HG03139 (cell line): ENCODE measurements around the gene CUX1.
"Not testable (repeated sequence)": the region's sequence is repeated elsewhere in the genome, so short reads cannot be mapped to it uniquely, and the experiment has no call there.

Source experiments
- ATAC-seq: cut with Tn5 transposase; IDR thresholded peaks from one replicate; pipeline ENCODE4 v1.9.1; 2021; ENCODE audit not compliant: unreplicated experiment

The CUX1 gene

DNA sequence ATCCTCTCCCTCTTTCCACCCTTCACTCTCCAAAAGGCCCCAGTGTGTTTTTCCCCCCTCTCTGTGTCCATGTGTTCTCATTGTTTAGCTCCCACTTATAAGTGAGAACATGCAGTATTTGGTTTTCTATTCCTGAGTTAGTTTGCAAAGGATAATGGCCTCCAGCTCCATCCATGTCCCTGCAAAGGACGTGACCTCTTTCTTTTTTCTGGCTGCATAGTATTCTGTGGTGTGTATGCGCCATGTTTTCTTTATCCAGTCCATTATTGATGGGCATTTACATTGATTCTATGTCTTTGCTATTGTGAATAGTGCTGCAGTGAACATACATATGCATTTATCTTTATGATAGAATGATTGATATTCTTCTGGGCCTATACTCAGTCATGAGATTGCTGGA, 31.9 kb downstream of the CUX1 start:
- ATAC-seq, result not testable (repeated sequence)

DNA sequence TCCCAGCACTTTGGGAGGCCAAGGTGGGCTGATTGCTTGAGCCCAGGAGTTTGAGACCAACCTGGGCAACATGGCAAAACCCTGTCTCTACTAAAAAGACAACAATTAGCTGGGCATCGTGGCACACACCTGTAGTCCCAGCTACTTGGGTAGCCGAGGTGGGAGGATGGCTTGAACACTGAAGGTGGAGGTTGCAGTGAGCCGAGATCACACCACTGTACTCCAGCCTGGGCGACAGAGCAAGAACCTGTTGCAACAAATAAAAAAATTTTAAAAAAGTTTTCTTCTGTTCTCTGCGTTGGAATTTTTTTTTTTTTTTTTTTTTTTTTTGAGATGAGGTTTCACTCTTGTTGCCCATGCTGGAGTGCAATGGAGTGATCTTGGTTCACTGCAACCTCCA, 34.9 kb downstream of the CUX1 start:
- ATAC-seq, result not testable (repeated sequence)

DNA sequence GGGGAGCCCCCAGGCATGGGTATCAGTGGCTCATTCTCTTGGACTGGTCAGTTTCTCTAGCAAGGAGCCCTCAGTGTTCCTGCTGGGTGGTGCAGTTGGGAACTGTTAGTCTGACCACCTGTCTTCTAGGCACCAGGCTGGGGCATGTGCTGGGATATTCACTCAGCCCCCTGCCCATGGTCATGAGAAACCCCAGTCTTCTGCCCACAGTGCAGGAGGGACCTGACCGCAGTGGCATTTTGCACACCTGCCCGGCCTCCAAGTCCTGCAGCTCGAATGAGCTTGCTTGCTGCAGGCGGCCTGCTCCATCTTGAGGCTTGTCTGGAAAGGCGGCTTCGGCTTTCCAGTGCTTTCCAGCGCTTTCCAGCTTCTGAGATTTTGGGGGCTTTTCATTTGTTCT, 36.3 kb downstream of the CUX1 start:
- ATAC-seq, result no peak

DNA sequence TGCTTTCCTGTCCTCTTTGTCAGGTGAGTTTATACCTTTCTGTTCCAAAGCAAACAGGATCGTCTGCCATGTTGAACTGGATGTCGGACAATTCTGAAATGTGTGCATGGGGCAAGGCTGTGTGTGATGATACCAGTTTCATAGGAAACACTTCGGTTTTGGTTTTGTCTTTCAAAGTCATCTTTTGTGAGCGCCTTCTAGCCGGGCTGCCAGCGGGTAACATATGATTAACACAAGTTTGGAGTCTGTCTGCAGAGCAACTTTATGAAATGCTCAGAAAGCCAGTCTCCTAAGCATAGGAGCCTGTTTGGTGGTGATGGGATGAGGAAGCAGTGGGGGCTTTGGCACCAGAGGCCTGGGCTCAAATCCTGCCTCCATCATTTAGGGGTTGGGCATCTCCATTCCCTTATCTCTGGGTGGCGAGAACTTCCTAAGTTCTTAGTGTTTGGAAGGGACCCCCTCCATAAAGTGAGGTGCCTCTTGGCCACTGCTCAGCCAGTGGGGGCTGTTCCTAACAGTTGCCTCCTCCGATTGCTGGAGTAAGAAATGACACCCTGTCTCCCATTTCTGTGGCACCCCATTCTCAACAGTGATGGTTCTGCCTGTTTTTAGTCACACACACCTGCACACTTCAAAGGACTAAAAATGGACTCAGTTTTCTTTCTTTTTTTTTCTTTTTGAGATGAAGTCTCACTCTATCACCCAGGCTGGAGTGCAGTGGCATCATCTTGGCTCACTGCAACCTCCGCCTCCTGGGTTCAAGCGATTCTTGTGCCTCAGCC, 36.8 kb downstream of the CUX1 start:
- ATAC-seq, result no peak

DNA sequence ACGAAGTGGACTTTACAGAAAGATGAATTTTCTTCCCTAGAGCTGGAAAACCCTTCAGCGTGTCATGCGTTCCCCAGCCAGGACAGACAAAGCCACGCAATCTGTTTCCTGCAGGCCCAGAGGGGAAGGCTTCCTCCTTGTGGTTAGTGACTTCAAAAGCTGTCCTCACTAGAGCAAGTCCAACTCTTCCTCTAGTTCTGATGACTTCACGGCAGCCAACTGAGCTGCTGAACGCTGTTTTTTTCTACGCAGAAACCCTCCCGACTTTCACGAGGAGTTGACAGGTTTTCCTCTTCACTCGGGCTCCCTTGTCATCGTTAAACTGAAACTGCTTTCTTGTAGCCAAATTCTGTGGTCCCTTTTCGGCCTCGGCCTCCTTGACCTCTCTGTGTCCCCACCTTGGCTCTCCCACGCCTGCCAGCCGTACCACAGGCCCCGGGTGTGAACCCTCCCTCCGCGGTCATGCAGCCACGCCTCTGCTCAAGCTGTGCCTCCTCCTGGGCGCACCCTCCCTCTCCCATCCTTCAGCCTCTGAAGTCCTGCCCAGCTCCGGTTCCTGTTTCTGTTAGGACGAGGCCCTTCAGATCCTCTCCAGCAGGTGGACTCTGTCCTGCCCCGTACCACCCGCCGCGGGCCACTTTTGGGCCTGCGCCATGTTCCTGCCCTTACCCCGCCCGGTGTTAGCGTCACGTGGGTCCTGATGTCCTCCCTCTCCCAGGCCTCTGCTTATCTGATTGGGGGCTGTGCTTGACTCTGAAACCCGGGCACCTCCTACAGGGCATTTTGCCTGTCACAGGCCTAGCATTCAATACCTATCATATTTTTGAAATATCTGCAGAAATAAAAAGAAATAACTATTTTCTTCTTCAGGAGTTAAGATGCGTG, 39.3 kb downstream of the CUX1 start:
- ATAC-seq, result peak; percentile 85

DNA sequence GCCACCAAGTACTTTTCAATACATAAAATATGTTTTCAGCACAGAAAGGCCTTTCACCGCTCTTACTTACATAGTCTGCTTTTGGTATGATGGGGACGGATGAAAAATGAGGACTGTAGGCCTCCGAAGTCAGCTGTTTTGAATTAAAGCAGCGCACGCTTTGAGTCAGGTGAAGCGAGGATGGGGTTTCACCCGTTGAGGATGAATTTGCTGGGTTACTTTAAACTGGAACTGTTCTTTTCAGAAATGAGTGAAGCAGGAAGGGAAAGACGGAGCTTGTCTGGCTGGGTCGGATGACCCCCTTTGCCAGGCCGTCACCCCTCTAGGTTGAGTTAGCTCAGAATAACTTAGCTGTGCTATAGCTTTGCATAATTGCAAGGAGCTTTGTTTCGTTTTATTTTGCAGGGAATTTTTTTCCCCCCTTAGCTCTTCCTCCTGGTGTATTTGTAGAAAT, 40.0 kb downstream of the CUX1 start:
- ATAC-seq, result no peak

DNA sequence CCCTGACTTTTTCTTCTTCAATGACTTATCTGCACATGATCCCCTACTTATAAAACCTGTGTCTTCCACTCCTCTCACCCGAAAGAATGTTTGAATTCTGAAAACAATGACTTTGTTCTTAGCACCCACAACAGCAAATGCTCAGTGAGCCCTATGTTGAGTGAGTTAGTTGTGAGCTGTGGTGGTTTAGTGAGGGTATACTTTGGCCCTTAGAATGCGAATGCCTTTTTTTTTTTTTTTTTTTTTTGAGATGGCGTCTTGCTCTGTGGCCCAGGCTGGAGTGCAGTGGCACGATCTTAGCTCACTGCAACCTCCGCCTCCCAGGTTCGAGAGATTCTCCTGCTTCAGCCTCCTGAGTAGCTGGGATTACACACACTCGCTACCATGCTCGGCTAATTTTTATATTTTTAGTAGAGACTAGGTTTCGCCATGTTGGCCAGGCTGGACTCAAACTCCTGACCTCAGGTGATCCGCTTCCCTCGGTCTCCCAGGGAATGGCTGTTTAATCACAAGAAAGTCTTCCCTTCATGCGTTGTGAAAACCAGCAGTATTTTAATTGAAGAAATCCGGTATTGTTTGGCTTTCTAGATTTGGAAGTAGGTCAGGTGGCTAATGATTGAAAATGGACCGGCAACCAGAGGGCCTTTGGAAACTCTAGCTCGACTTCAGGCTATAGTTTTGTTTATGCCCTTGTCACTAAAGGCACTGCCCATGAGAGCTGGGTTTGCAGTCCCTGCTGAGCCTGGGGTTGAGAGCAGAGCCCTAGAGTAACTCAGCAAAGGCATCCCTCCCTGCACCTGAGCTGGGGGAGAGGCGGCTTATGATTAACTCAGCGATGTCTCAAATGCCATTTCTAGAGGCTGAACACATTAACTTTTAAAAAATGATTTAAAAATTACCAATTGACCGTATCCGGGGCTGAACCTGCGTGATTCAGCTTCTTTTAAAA, 41.3 kb downstream of the CUX1 start:
- ATAC-seq, result no peak

DNA sequence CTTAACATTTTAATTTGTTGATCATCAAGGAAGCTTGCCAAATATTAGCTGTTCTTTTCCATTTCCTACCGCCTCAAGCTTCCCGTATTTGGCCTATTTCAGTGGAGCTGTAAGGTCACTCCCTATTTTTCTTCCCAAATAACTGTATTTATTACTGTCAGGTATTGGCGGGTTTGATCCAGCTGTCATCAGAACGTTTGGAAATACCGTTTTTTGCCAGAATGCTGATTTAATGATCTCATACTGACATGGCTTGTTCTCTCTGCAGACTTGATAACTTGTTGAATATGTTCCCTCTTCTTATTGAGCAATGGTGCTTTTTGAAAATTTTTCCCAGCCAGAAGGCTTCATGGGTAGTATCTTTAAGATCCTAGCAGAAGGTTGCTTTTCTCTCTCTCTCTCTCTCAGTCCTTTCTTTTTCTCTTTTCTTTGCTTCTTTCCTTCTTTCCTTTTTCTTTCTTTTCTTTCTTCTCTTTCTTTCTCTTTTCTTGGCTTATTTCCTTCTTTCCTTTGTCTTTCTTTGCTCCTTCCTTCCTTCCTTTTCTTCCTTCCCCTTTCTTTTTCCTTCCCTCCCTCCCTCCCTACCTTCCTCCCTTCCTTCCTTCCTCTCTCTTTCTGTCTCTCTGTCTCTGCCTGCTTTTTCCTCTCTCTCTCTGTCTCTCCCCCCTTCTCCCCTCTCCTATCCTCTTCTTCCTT, 42.1 kb downstream of the CUX1 start:
- no peak for ATAC-seq

DNA sequence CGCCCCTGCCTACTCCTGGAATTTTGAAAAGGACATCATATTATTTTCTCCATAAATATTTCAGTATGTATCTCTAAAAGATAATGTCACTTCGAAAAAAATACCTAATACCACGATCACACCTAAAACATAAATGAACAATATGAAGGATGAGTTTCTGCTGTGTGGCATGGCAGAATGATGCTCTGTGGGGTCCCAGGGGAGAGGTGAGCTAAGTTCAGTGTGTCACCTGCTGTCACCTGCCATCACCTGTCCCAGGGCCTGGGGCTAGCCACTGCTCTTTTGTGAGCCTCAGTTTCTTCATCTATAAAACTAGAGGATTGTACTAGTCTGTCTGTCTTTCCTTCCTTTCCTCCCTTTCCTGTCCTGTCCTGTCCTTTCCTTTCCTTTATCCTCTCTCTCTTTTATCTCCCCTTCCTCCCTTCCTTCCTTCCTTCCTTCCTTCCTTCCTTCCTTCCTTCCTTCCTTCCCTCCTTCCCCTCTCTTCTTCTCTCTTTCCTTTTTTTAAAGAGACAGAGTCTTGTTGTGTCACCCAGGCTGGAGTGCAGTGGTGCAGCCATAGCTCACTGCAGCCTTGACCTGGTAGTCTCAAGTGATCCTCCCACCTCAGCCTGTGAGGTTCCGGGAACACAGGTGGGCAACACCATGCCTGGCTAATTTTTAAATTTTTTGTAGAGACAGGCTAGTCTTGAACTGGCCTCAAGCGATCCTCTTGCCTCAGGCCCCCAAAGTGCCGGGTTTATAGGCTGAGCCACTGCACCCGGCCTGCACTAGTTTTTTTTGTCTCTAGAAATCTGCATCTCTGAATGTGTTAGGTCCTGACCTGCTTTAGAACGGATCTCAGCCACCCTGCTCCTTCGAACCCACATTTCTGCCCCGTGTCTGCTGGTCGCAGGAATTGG, 43.1 kb downstream of the CUX1 start:
- ATAC-seq, result no peak

DNA sequence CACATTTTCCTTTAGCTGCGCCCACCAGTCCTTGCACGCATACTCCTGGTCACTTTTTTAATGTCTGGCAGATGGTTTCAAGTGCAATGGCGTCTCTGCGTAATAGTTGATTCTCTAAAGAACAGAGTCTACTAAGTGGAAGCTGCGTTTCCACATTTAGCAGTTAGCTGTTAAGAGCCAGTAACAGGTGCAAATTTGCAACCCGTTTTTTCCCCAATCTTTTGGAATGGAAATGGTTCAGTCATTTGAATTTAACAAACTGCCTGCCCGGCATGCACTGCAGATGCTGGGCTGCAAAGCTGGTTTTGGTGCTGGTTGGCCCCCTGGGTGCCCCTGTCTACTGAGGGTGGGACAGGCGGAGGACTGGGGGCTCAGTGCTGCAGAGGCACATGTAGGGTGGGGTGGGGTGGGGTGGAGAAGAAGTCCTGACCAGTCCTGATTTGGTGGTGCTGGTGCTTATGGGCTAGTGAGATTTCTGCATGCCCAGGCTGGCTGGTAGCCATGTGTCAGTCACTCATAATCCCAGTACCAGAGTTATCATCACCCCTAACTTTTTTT, 43.9 kb downstream of the CUX1 start:
- ATAC-seq, result no peak

DNA sequence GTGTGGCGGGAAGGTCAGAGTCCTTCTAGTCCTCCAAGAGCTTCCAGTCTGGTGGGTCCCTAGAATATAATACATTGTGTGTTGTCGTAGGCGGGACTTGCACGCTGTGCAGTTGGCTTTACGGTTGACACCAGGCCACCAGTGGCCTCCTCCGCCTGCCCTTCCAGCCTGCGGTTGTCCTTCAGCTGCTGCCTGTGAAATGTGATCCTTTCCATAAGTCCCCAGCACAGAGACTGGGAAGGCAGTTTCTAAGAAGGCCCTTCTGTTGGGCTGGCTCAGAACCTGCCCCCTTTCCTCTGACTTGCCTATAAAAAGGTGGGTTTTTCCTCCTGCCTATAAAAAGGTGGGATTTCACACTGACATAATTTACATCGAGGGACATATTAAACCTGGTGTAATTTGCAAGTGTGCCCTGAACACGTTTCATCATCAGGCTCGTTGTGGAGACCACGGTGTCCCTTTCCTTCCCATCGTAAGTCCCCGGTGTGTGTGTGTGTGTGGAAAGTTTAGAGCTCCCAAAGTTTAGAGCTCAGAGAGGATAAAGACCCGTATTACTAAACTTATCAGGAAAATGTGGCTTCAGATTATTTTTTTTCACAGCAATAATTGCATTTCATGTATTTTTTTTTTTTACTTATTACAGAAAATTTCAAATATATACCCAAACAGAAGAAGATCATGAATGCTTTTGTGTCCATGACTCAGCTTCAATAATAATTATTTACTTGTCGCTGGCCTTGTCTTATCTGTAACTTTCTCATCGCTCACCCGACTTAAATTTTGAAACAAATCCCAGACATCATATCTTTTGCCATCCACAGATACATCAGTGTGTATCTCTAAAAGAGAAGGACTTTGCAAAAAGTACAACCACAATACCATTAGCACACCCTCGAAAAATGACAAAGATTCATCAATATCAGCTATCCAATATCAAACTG, 45.1 kb downstream of the CUX1 start:
- ATAC-seq, result no peak

DNA sequence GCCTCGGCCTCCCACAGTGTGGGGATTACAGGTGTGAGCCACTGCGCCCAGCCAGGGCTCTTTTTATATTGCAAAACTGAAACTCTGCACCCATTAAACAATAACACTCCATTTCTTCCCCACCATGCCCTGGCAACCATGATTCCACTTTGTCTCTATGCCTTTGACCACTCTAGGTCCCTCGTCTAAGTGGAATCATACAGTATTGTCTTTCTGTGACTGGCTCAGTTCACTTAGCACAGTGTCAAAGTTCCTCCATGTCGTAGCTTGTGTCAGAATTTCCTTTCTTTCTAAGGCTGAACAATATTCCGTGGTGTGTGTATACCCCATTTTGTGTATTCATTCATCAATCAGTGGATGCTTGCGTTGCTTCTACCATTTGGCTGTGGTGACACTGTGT, 46.2 kb downstream of the CUX1 start:
- no peak for ATAC-seq

DNA sequence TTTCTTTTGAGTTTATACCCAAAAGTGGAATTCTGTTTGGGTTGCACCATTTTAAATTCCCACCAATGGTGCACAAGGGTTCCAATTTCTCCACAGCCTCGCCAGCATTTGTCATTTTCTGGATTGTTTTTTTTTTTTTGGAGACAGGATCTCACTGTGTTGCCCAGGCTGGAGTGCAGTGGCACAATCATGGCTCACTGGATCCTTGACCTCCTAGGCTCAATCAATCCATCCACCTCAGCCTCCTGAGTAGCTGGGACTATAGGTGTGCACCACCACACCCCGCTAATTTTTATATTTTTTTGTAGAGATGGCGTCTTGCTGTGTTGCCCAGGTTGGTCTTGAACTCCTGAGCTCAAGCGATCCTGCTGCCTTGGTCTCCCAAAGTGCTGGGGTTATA, 46.6 kb downstream of the CUX1 start:
- no peak for ATAC-seq

DNA sequence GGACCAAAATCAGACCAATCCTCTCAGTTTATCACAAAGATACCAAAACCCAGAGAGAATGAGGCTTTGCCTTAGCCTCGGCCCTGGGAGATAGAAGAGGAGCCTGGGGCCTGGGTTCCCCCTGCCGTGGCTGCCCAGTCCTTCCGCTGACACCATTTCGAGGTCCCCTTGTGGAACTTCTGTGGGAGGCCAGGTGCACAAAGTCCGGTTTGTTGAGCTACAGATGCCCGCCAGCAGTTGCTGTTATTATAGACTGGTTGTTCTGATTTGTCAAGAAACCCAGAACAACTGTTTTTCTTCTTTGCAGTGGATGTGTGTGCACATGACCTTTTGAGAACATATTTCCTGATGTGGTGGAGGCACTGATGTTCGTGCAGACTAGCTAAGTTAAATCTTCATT, 47.6 kb downstream of the CUX1 start:
- no peak for ATAC-seq

DNA sequence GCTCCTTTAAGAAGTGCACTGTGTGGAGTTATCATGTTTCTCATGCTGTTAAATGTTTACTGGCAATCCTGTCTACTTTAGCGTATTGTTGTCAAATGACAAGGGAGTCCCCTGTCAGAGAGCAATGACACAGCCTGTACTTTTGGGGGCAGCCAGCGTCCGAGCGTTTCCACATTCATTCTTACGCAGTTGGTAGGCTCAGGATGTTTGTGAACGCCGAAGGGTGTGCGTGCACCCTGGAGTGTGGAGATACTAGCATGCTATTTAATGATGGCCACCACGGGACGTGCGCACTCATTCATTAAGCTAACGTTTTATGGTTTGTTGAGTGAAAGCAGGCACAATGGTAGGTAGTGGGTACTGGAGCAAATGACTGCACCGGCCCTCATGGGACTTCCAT, 48.0 kb downstream of the CUX1 start:
- ATAC-seq, result no peak

DNA sequence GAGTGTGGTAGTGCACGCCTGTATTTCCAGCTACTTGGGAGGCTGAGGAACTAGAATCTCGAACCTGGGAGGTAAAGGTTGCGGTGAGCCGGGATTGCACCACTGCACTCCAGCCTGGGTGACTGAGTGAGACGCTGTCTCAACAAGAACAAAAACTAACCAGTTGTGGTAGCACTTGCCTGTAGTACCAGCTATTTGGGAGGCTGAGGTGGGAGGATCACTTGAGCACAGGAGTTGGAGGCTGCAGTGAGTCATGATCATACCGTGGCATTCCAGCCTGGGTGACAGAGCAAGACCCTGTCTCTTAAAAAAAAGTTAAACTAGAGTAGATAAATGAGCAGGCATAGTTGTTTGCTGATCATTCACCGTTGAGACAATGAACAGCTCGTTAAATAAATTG, 48.9 kb downstream of the CUX1 start:
- no peak for ATAC-seq

DNA sequence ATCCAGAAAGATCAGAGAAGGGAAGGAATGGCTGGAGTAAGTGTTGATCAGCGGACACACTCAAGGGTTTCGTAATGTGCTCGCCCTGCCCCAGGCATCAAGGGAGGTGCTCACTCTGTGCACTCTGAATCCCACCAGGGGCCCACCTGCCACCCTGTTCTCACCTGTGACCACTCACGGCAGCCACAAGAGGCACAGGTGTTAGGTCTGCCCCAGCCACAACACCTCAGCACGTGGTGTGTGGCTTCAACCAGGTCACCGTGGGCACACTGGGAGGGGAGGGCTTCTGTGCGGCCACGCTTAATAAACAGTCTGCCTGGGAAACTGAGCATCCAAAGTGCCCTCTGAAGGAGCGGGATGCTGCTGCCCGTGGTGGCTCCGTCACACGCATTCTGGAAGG, 49.8 kb downstream of the CUX1 start:
- ATAC-seq, result no peak

DNA sequence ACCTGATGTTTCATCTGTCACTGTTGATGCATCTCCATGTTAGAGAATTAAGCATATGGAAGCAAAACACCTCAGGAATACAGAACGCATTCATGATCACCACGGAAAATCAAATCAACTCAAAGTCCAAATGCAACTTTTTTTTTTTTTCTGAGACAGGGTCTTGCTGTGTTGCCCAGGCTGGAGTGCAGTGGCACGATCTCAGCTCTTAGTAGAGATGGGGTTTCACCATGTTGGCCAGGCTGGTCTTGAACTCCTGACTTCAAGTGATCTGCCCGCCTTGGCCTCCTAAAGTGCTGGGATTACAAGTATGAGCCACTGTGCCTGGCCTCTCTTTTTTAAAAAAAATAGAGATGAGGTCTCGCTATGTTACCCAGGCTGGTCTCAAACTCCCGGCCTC, 50.3 kb downstream of the CUX1 start:
- ATAC-seq, result not testable (repeated sequence)
